Chondrocyte (in vitro differentiated cells): ENCODE results near the gene PMFBP1. TPM values are rescaled to one million over a fixed set of nuclear protein-coding genes. Genes with fewer than 3 reads are reported as not detected.

Experiments
- DNase-seq: peaks from one replicate; pipeline ENCODE4 v3.0.0; 2021; ENCODE audit warnings: mixed read lengths, low spot score
- H3K27ac Mint-ChIP-seq: one replicate; pipeline ENCODE4 v1.8.0; 2021; ENCODE audit warnings: mild to moderate bottlenecking, moderate library complexity, mixed read lengths; ENCODE audit not compliant: unreplicated experiment
- H3K27me3 Mint-ChIP-seq: 2 replicates; pipeline ENCODE4 v1.8.0; 2021; ENCODE audit warnings: low read depth, mixed read lengths
- H3K36me3 Mint-ChIP-seq: 2 replicates; pipeline ENCODE4 v1.8.0; 2021; ENCODE audit warnings: low read depth, mixed read lengths
- H3K4me1 Mint-ChIP-seq: 2 replicates; pipeline ENCODE4 v1.8.0; 2021; ENCODE audit warnings: low read depth, mild to moderate bottlenecking, mixed read lengths
- H3K4me3 Mint-ChIP-seq: one replicate; pipeline ENCODE4 v1.8.0; 2021; ENCODE audit warnings: mild to moderate bottlenecking, moderate library complexity, mixed read lengths; ENCODE audit not compliant: unreplicated experiment
- H3K9me3 Mint-ChIP-seq: 2 replicates; pipeline ENCODE4 v1.8.0; 2021; ENCODE audit warnings: low read depth, mixed read lengths
- total RNA-seq: library from RNA; stranded (reverse); gene quantifications from 3 replicates; pipeline ENCODE4 v1.2.1, GENCODE V29; 2021
- TF ChIP-seq, protein P1 (sequence below): fragments of 200-600 bp; sonication (generic); IDR thresholded peaks from 2 replicates; pipeline ENCODE4 v1.5.0; 2021; ENCODE audit warnings: antibody characterized with exemption, mild to moderate bottlenecking, moderate library complexity

PMFBP1 gene
- total RNA-seq, 1 donor from 2014 or later = 0.30 TPM

DNA sequence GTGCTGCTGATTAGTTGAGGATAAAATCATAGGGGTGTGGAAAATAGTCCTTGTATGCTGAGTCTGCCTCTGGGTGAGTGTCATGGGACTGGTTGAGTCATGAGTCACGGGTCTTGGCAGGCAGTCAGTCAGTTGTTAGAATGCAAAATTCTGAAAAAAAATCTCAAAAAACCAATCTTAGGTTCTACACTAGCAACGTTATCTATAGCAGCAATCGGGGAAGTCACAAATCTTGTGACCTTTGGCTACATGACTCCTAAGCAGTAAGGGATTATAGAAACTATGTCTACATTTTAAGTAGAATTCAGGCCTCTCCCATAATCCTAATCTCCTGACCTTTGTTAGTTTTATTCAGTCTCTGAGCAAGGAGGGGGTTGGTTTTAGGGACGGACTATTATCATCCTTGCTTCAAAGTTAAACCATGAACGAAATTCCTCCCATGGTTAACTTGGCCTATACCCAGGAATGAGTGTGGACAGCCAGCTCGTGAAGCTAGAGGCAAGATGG lies 18.0 kb upstream of the PMFBP1 start:
- TF ChIP-seq, protein P1, sequence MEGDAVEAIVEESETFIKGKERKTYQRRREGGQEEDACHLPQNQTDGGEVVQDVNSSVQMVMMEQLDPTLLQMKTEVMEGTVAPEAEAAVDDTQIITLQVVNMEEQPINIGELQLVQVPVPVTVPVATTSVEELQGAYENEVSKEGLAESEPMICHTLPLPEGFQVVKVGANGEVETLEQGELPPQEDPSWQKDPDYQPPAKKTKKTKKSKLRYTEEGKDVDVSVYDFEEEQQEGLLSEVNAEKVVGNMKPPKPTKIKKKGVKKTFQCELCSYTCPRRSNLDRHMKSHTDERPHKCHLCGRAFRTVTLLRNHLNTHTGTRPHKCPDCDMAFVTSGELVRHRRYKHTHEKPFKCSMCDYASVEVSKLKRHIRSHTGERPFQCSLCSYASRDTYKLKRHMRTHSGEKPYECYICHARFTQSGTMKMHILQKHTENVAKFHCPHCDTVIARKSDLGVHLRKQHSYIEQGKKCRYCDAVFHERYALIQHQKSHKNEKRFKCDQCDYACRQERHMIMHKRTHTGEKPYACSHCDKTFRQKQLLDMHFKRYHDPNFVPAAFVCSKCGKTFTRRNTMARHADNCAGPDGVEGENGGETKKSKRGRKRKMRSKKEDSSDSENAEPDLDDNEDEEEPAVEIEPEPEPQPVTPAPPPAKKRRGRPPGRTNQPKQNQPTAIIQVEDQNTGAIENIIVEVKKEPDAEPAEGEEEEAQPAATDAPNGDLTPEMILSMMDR = no peak
- peak overlapping the region; percentile 76 for H3K27ac Mint-ChIP-seq
- no peak for DNase-seq
- peaks cover 5% of the 10 kb centered on the region for H3K36me3 Mint-ChIP-seq
- no peaks in the 10 kb centered on the region for H3K27me3 Mint-ChIP-seq
- H3K9me3 Mint-ChIP-seq = peaks cover 10% of the 10 kb centered on the region
- peaks cover 14% of the 10 kb centered on the region for H3K4me1 Mint-ChIP-seq
- H3K4me3 Mint-ChIP-seq = no peak overlapping the region

DNA sequence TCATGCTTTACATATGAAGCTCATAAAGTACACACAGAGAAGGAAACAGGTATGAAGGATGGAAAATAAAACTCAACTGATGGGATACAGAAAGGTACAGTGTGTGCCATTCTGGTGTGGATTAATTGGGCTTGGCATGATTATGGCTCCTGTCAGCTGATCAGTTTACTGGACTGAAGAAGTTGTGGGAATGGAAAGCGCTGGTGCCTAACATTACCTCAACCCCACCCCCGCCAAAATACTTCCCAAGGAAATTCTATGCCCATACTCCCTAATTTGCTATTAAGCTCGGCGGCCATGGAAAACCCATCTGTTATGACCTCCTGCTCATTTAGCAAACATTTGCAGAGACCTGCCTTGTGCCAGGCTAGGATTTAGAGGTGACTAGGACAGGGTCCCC lies 16.6 kb upstream of the PMFBP1 start:
- Mint-ChIP-seq H3K4me1 (peaks cover 14% of the 10 kb centered on the region), H3K9me3 (peaks cover 10% of the 10 kb centered on the region), H3K36me3 (peaks cover 5% of the 10 kb centered on the region), H3K27ac (no peak overlapping the region), H3K27me3 (no peaks in the 10 kb centered on the region), H3K4me3 (no peak overlapping the region)
- no peak for DNase-seq
- TF ChIP-seq, protein P1 = no peak

DNA sequence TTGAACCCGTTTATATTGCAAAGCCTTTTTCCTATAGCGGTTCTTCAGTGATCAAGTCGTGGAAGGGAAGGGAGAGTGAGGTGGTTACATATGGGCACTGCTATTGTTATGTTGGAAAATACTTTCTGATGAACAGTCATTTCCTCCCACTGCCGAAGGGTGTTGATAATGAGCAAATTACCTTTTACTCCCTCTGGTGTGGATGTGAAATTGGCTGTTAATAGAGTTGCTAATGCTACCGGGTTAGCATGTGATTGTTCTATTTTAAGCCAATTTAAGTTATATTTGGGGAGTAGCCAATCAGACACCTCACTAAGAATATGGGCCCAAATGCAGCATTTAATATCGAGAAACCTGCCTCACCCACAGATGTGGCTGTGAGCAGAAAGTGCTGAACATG lies 15.6 kb upstream of the PMFBP1 start:
- no peak for DNase-seq

DNA sequence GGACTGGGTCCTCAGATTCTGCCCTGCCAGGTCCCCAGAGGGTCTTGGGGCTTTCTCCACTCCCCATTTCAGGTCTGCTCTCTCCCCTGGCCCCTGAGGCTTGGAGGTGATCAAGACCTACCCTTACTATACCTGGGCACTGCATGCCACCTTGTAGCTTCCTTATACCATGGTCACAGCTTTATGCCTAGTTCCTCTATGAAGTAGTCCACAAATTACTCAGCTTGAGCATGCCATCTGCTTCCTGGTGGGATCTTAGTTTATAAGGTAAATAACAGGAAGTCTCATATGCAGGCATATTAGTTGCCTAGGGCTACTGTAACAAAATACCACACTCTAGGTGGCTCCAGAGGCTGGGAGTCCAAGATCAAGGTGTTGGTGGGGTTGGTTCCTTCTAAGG lies 11.0 kb upstream of the PMFBP1 start:
- Mint-ChIP-seq H3K36me3 (no peaks in the 10 kb centered on the region), H3K9me3 (no peaks in the 10 kb centered on the region), H3K27ac (no peak overlapping the region), H3K27me3 (no peaks in the 10 kb centered on the region), H3K4me1 (no peaks in the 10 kb centered on the region), H3K4me3 (no peak overlapping the region)
- no peak for DNase-seq
- TF ChIP-seq, protein P1 = no peak

More for the DNA sequence above, 15.6 kb upstream of the PMFBP1 start:
- H3K27me3 Mint-ChIP-seq = no peaks in the 10 kb centered on the region
- no peak overlapping the region for H3K4me3 Mint-ChIP-seq
- peaks cover 10% of the 10 kb centered on the region for H3K9me3 Mint-ChIP-seq
- TF ChIP-seq, protein P1 = no peak
- no peak overlapping the region for H3K27ac Mint-ChIP-seq
- H3K4me1 Mint-ChIP-seq = peaks cover 14% of the 10 kb centered on the region
- peaks cover 5% of the 10 kb centered on the region for H3K36me3 Mint-ChIP-seq

DNA sequence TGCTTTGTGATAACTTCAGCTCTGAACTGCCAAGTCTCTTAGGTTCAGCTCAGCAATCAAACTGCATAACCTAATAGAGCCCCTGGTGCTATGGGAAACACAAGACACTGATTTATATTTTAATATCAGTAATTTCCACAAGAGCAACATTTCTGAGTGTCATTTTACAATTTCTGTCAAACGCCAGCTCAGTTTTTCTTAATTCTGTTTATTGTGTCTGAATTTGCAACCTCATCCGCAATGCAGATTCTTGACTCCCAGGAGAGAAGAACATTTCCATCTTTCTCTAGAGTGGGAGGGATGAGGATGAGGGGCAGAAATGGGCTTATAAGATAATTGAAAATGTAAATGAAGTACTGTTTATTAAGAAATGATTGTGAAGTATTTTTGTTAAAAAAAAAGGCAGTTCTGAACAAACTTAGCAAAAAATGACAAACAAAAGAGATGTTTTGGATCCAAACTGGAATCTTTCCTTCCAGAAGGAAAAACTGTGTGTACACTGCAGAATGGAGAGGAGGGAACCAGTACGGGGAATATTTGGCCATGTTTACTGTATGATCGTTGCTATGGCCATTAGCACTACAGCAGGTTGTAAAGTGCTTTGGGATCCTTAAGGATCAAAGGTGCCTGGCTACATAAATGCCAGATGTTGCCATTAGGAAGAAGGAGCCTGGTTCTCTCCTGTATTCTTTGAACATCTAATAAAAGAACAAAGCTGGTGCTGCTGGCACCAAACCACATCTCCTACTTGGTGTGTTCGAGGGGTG lies 7.4 kb upstream of the PMFBP1 start:
- Mint-ChIP-seq H3K4me1 (no peaks in the 10 kb centered on the region), H3K9me3 (peaks cover 22% of the 10 kb centered on the region), H3K27ac (no peak overlapping the region), H3K36me3 (peaks cover 6% of the 10 kb centered on the region), H3K27me3 (peaks cover 4% of the 10 kb centered on the region), H3K4me3 (no peak overlapping the region)
- TF ChIP-seq, protein P1 = no peak
- no peak for DNase-seq
